K562 treated with DMSO at 1 percent for 12 hours (cell line): Measurements from ENCODE around the gene FAR1. TPM values are rescaled to one million over a fixed set of nuclear protein-coding genes. Genes with fewer than 3 reads are reported as not detected.

Experiments used
- total RNA-seq: library from RNA; unstranded; fragments of 300-600 nt; gene quantifications from 2 replicates; pipeline ENCODE4 v1.2.3, GENCODE V29; 2022; ENCODE audit not compliant: insufficient read depth

FAR1 gene, protein sequence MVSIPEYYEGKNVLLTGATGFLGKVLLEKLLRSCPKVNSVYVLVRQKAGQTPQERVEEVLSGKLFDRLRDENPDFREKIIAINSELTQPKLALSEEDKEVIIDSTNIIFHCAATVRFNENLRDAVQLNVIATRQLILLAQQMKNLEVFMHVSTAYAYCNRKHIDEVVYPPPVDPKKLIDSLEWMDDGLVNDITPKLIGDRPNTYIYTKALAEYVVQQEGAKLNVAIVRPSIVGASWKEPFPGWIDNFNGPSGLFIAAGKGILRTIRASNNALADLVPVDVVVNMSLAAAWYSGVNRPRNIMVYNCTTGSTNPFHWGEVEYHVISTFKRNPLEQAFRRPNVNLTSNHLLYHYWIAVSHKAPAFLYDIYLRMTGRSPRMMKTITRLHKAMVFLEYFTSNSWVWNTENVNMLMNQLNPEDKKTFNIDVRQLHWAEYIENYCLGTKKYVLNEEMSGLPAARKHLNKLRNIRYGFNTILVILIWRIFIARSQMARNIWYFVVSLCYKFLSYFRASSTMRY
- total RNA-seq, result 6.9 and 32.4 TPM in 2 replicates

DNA sequence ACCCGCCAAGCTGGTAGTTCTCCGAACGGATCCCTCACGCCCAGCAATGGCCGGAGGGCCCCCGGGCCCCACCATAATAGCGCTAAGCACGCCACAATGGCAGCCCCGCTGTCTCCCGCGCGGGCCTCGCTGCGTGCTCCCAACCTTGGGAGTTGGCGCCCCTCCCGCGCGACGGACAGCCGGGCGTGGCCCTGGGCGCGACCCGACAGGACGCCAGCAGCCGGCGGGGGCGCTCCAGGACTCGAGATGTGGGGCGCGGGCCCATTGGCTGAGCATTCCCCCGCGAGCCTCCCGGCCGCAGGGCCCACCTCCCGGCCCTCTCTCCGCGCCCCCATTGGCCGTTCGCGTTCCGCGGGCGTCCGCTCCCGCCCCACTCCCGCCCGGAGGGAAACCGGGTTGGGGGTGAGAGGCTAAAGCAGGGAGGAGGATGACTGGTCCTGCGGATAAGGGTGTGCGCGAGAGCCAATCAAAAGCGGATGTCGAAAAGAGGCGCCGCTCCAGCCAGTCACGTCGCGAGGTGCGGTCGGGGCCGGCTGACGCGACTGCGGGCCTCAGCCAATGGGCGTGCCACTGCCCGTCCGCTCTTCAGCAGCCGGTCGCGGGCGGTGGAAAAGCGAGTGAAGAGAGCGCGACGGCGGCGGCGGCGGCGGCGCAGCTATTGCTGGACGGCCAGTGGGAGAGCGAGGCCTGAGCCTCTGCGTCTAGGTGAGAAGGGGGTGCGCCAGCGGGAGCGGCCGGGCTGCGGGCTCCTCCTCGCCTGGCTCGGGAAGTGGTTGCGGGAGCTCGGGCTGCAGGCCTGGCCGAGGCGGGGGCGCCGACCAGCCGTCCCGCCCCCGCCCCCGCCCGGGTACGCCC, at the start of gene FAR1:
TSS of gene FAR1 (plus strand) at position 567 of the 855 bp plus-strand sequence. CDS start 26,098 bp downstream, outside the sequence.

Other genes with a start within 250 kb of the FAR1 start
- gene BTBD10, start 205.4 kb upstream of the FAR1 start, total RNA-seq, result 8.0 and 15.3 TPM in 2 replicates
- not detected in 2 replicates for gene PTH, start 172.7 kb upstream of the FAR1 start, total RNA-seq